Astrocyte of the cerebellum (primary cell): ENCODE results near the gene ASPDH.

Experiments used
- DNase-seq: peaks from one replicate; pipeline ENCODE4 v3.0.0-alpha.2; 2011; ENCODE audit warnings: low read depth
- H3K4me3 ChIP-seq: 2 replicates; pipeline ENCODE4 v1.5.1; 2011; ENCODE audit warnings: mild to moderate bottlenecking, low read depth, low read length, moderate library complexity
- CTCF ChIP-seq: IDR thresholded peaks from 2 replicates; pipeline ENCODE4 v1.5.1; 2012; ENCODE audit warnings: low read length, low read depth, moderate library complexity, mild to moderate bottlenecking; ENCODE audit errors: missing control alignments
- in situ Hi-C: cut with HindIII; loops from 2 replicates; pipeline ENCODE4 v1.10.0; 2017; ENCODE audit warnings: low sequenced_read_pairs

Gene ASPDH

GRCh38 chr19:50482271-50482855 lies 31.4 kb downstream of the ASPDH start:
- TF ChIP-seq CTCF, result no peak
- H3K4me3 ChIP-seq, result no peak overlapping the region
- in situ Hi-C loops, result no loop called here
- DNase-seq, result no peak

GRCh38 chr19:50481351-50482149 lies 32.2 kb downstream of the ASPDH start:
- TF ChIP-seq CTCF, result no peak
- in situ Hi-C loops, result no loop called here
- H3K4me3 ChIP-seq, result no peak overlapping the region
- DNase-seq, result no peak

DNA sequence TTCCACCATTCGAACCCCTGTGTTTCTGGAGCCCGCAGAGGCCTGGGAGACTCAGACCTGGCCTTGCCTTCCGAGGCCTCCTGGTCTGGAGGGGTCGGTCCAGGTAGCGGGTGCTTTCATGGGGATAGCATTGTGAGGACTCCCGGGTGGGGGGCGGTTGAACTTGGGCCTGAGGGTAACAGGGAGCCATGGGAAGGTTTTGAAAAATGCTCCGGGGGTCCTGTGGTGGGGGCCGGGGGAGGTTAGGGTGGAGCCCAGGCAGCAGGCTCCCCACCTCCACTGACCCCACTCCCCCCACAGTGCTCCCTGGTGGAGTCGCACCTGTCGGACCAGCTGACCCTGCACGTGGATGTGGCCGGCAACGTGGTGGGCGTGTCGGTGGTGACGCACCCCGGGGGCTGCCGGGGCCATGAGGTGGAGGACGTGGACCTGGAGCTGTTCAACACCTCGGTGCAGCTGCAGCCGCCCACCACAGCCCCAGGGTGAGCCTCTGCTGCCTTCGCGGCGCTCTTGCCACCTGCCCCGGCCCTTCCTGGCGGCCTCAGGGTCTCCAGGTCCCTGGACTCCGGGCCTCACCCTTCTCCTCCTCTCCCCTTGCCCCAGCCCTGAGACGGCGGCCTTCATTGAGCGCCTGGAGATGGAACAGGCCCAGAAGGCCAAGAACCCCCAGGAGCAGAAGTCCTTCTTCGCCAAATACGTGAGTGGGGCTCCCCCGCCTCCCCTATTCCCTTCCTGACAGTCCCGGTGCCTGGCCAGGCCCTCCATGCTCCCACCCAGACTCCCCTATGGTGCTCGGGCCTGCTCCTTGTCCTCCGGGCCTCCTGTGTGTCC lies 33.2 kb downstream of the ASPDH start:
- in situ Hi-C loops, result no loop called here
- no peak overlapping the region for H3K4me3 ChIP-seq
- TF ChIP-seq CTCF, result no peak
- DNase-seq, result no peak

GRCh38 chr19:50479761-50480251 lies 33.9 kb downstream of the ASPDH start:
- DNase-seq, result no peak
- in situ Hi-C loops, result no loop called here
- no peak for TF ChIP-seq CTCF
- no peak overlapping the region for H3K4me3 ChIP-seq

DNA sequence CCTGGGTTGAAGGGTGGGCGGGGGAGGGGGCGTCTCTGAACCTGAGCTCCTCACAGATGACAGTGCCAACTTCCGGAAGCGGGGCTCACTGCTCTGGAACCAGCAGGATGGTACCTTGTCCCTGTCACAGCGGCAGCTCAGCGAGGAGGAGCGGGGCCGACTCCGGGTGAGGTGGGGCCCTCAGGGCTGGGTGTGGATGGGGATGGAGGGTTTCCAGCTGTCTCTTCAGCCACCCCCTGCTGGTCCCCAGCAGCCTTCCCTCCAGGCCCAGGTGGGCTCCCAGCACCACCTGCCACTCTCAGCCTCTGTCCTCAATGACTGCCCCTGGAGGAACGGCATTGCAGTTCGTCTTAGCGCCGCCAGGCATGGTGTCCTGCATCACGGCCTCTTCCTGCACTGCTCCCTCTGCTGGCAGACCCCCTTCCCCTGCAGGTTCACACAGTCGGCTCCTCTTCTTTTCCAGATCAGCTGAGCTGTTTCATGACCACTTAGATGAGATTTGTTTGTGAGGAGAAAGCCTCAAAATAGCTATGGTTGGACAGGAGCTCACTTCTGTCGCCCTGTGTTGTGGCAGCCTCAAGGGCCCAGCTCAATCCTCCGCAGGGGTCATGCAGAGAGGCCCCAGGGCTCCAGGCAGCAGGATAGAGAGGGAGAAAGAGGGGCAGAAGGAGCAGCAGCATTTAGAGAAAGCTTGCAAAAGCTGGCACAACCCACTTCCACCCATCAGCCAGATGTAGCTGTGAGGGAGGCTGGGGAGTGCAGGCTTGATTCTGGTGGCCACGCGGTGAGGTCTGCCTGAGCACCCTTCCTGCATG lies 34.6 kb downstream of the ASPDH start:
- TF ChIP-seq CTCF, result peak; percentile 66
- in situ Hi-C loops, result no loop called here
- no peak for DNase-seq
- H3K4me3 ChIP-seq, result no peak overlapping the region
